ENCODE data around the gene TSR2.

The TSR2 gene

DNA sequence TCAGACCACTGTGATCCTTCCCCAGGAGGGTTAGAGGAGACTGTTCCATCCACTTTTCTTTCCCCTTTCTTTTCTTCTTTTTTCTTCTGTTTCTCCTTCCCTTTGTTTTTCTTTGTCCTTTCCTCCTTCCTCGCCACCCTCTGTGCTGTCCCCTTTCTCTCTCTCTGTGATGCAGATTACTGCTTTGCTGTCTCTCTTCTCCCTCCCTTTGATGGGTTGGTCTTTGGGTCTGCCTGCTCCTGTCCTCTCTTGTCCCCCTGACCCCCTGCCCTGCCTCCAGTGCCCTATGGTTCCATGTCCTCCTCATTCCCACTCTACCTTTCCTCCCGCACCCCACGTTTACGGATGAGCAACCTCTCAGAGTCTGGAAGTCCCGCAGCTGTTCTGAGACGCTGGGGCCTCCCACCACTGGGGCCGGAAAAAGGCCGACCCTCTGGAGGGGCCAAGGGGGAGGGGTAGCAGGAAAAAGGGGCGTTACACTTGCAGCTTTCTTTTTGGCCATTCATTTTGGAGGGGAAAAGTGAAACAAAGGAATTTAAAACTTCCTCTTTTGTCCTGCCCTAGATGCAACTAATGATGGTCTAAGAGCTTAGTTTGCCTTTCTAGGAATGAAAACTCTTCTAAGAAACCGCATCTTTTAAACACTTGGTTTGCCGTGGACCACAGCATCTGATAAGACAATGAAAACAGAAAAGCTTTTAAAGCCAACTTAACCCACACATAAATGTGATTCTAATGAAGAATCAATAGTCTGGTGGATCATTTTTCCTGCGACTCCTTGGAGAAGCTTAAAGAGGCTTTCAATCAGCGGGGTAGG is 24.5 kb upstream of the TSR2 start:
- Histone ChIP-seq H3K4me1 (ENCODE audit: control insufficient read depth, insufficient read depth, low read length) (no peaks in the 10 kb centered on the region), H3K9me3 (ENCODE audit: control insufficient read depth, insufficient read depth, low read depth, low read length) (no peaks in the 10 kb centered on the region), H3K27ac (ENCODE audit: extremely low read depth, low read depth, low read length) (no peak overlapping the region), H3K4me3 (ENCODE audit: low read depth, low read length) (no peak overlapping the region), H3K36me3 (ENCODE audit: control insufficient read depth in 2 of 2, insufficient read depth in 1 of 2, low read length in 2 of 2) (no peaks in the 10 kb centered on the region)
- CTCF ChIA-PET = interaction anchor here (0.6 kb wide), 2 partner anchors 12 to 275 kb away, joined by 3 to 4 read pairs; no protein-coding TSS in a partner anchor
- TF ChIP-seq, protein P1, sequence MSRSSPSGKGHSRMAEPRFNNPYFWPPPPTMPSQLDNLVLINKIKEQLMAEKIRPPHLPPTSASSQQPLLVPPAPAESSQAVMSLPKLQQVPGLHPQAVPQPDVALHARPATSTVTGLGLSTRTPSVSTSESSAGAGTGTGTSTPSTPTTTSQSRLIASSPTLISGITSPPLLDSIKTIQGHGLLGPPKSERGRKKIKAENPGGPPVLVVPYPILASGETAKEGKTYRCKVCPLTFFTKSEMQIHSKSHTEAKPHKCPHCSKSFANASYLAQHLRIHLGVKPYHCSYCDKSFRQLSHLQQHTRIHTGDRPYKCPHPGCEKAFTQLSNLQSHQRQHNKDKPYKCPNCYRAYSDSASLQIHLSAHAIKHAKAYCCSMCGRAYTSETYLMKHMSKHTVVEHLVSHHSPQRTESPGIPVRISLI (tag by site-specific recombination; IDR thresholded peaks at IDR 0.05) = no peak
- TF ChIP-seq ZNF148 (tag by site-specific recombination; IDR thresholded peaks at IDR 0.05; ENCODE audit: borderline replicate concordance) (no peak), ZNF624 (tag by site-specific recombination; IDR thresholded peaks at IDR 0.05) (no peak), ZNF341 (tag by site-specific recombination; IDR thresholded peaks at IDR 0.05; ENCODE audit: low read depth) (no peak), BCL6B (tag by site-specific recombination; IDR thresholded peaks at IDR 0.05) (peak; percentile 86), ZNF645 (tag by site-specific recombination; IDR thresholded peaks at IDR 0.05) (no peak), ZNF623 (tag by site-specific recombination; IDR thresholded peaks at IDR 0.05) (no peak), ZNF449 (tag by site-specific recombination; IDR thresholded peaks at IDR 0.05) (no peak)
- POLR2A ChIA-PET = no interaction called here

GRCh38 chrX:54416965-54417364 is 23.2 kb upstream of the TSR2 start:
- POLR2A ChIA-PET = no interaction called here
- no peak overlapping the region for H3K4me3 ChIP-seq (ENCODE audit: low read depth, low read length)
- H3K36me3 ChIP-seq (ENCODE audit: control insufficient read depth in 2 of 2, insufficient read depth in 1 of 2, low read length in 2 of 2) = no peaks in the 10 kb centered on the region
- TF ChIP-seq, protein P2, sequence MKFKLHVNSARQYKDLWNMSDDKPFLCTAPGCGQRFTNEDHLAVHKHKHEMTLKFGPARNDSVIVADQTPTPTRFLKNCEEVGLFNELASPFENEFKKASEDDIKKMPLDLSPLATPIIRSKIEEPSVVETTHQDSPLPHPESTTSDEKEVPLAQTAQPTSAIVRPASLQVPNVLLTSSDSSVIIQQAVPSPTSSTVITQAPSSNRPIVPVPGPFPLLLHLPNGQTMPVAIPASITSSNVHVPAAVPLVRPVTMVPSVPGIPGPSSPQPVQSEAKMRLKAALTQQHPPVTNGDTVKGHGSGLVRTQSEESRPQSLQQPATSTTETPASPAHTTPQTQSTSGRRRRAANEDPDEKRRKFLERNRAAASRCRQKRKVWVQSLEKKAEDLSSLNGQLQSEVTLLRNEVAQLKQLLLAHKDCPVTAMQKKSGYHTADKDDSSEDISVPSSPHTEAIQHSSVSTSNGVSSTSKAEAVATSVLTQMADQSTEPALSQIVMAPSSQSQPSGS (tag by site-specific recombination; IDR thresholded peaks at IDR 0.05; ENCODE audit: low read depth) = peak; percentile 69; the same call in 1 of the 2 replicates
- TF ChIP-seq ZNF350 (tag by site-specific recombination; IDR thresholded peaks at IDR 0.05) (no peak), ZNF146 (tag by site-specific recombination; IDR thresholded peaks at IDR 0.05) (peak; percentile 75; the same call in 1 of the 2 replicates)
- H3K27ac ChIP-seq (ENCODE audit: extremely low read depth, low read depth, low read length) = no peak overlapping the region
- no peaks in the 10 kb centered on the region for H3K9me3 ChIP-seq (ENCODE audit: control insufficient read depth, insufficient read depth, low read depth, low read length)
- no peaks in the 10 kb centered on the region for H3K4me1 ChIP-seq (ENCODE audit: control insufficient read depth, insufficient read depth, low read length)
- CTCF ChIA-PET = no interaction called here
